DND-41 (cell line): Measurements from ENCODE around the gene ST6GALNAC2.

Source experiments
- ATAC-seq: fragments of 200-7000 bp; cut with Tn5 transposase; 3 replicates; pipeline ENCODE4 v1.9.1; 2021; ENCODE audit warnings: low read depth; ENCODE audit not compliant: insufficient read depth
- DNase-seq: peaks from one replicate; pipeline ENCODE4 v3.0.0-alpha.2; 2020
- H2AFZ ChIP-seq: 2 replicates; pipeline ENCODE4 v1.6.0; 2012; ENCODE audit warnings: low read depth, low read length
- H3K27ac ChIP-seq: 2 replicates; pipeline ENCODE4 v1.5.1; 2012; ENCODE audit warnings: low read length, inconsistent platforms
- H3K27me3 ChIP-seq: fragments of 200-600 bp; sonication (generic); 2 replicates; pipeline ENCODE4 v1.6.0; 2012; ENCODE audit warnings: low read length, mild to moderate bottlenecking, inconsistent platforms; ENCODE audit not compliant: insufficient read depth, poor library complexity
- H3K36me3 ChIP-seq: 2 replicates; pipeline ENCODE4 v1.5.1; 2012; ENCODE audit warnings: low read length, inconsistent platforms; ENCODE audit not compliant: insufficient read depth
- H3K4me1 ChIP-seq: 2 replicates; pipeline ENCODE4 v1.5.1; 2012; ENCODE audit warnings: mild to moderate bottlenecking, low read length; ENCODE audit not compliant: insufficient read depth
- H3K4me2 ChIP-seq: 2 replicates; pipeline ENCODE4 v1.6.0; 2012; ENCODE audit warnings: mild to moderate bottlenecking, moderate library complexity, low read length, inconsistent platforms; ENCODE audit not compliant: insufficient read depth
- H3K4me3 ChIP-seq, 2 experiments: fragments of 200-600 bp in 1 of 2; shearing (Covaris generic) in 1 of 2; 2 replicates each; pipeline ENCODE4 v1.5.1; 2012 to 2016; ENCODE audit warnings: inconsistent platforms in 2 of 2, low read length in 2 of 2, mild to moderate bottlenecking in 2 of 2, low read depth in 1 of 2, moderate library complexity in 1 of 2
- H3K79me2 ChIP-seq: 2 replicates; pipeline ENCODE4 v1.6.0; 2012; ENCODE audit warnings: low read length, inconsistent platforms; ENCODE audit not compliant: insufficient read depth
- H3K9ac ChIP-seq: 2 replicates; pipeline ENCODE4 v1.6.0; 2012; ENCODE audit warnings: low read depth, mild to moderate bottlenecking, inconsistent platforms, low read length, moderate library complexity
- H3K9me3 ChIP-seq: 2 replicates; pipeline ENCODE4 v1.5.1; 2012; ENCODE audit warnings: low read length, moderate library complexity, mild to moderate bottlenecking, inconsistent platforms; ENCODE audit not compliant: insufficient read depth, severe bottlenecking
- H4K20me1 ChIP-seq: 2 replicates; pipeline ENCODE4 v1.6.0; 2012; ENCODE audit warnings: low read length; ENCODE audit not compliant: insufficient read depth
- EZH2 ChIP-seq: IDR thresholded peaks from 3 replicates; pipeline ENCODE4 v1.6.1; 2012; ENCODE audit warnings: borderline replicate concordance, low read depth, mild to moderate bottlenecking, moderate library complexity, low read length, inconsistent platforms; ENCODE audit not compliant: severe bottlenecking
- TF ChIP-seq, protein P1 (sequence below): IDR thresholded peaks from 2 replicates; pipeline ENCODE4 v1.5.1; 2012; ENCODE audit warnings: borderline replicate concordance, low read length, moderate library complexity, mild to moderate bottlenecking; ENCODE audit not compliant: poor library complexity, severe bottlenecking; ENCODE audit errors: extremely low read depth

The ST6GALNAC2 gene

DNA sequence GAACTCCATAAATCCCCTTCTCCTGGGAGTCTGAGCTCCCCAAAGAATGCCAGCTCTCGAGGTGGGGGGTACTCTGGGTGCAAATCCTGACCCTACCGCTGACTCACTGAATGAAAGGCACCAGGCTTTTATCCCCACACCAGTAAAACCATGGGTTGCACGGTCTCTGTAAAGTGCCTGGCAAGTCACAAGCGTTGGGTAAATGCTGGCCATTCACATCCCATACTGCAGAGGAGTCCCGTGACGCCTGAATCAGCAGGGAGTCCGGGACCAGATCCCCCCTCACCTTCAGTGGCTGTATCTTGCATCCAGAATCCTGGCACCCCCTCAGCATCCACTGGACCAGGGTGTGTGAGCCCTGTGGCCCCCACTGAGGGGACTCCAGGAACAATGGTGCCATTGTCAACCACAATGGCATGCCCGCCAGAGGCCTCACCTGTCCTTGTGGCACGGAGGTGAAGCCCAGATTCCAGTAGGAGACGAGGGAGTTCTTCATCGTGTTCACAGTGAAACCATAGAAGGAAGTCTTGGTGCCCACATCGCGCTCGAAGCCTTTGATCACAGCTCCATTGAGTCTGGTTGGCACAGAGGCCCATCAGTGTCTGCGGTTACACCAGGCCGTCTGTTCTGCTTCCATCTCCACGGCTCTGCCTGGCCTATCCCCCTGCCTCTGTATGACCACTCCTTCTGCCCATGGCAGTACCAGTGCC, 13.3 kb downstream of the ST6GALNAC2 start:
- DNase-seq (no peak), ATAC-seq (no peak)
- Histone ChIP-seq H3K27ac (no peak overlapping the region), H3K36me3 (0 out of 2 replicates have a peak, but pooled peaks cover 2% of the 10 kb centered on the region), H3K4me1 (no peaks in the 10 kb centered on the region), H3K4me2 (no peak overlapping the region), H3K79me2 (no peaks in the 10 kb centered on the region), H4K20me1 (peaks cover 10% of the 10 kb centered on the region; the same call in 1 of the 2 replicates), H3K4me3 (no peak overlapping the region), H3K27me3 (no peaks in the 10 kb centered on the region), H3K9me3 (no peaks in the 10 kb centered on the region), H3K9ac (no peak overlapping the region), H2AFZ (no peak overlapping the region)
- TF ChIP-seq, protein P1, sequence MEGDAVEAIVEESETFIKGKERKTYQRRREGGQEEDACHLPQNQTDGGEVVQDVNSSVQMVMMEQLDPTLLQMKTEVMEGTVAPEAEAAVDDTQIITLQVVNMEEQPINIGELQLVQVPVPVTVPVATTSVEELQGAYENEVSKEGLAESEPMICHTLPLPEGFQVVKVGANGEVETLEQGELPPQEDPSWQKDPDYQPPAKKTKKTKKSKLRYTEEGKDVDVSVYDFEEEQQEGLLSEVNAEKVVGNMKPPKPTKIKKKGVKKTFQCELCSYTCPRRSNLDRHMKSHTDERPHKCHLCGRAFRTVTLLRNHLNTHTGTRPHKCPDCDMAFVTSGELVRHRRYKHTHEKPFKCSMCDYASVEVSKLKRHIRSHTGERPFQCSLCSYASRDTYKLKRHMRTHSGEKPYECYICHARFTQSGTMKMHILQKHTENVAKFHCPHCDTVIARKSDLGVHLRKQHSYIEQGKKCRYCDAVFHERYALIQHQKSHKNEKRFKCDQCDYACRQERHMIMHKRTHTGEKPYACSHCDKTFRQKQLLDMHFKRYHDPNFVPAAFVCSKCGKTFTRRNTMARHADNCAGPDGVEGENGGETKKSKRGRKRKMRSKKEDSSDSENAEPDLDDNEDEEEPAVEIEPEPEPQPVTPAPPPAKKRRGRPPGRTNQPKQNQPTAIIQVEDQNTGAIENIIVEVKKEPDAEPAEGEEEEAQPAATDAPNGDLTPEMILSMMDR: no peak
- TF ChIP-seq EZH2: no peak

- H3K36me3 ChIP-seq: peaks cover 11% of the 10 kb centered on the region; the same call in 1 of the 2 replicates
- DNase-seq: no peak
- no peaks in the 10 kb centered on the region for H3K4me1 ChIP-seq
- H3K4me2 ChIP-seq: no peak overlapping the region
- no peaks in the 10 kb centered on the region for H3K79me2 ChIP-seq
- H3K4me3 ChIP-seq: no peak overlapping the region
- no peaks in the 10 kb centered on the region for H3K27me3 ChIP-seq
- H3K27ac ChIP-seq: no peak overlapping the region
- ATAC-seq: no peak
- no peaks in the 10 kb centered on the region for H3K9me3 ChIP-seq
- H2AFZ ChIP-seq: no peak overlapping the region
- H3K9ac ChIP-seq: no peak overlapping the region
- peaks cover 21% of the 10 kb centered on the region; the same call in 1 of the 2 replicates for H4K20me1 ChIP-seq
- TF ChIP-seq, protein P1: no peak
- TF ChIP-seq EZH2: no peak
These were observed 14.7 kb downstream of the ST6GALNAC2 start for GRCh38 chr17:76570877-76571471.

- no peak overlapping the region for H3K4me2 ChIP-seq
- TF ChIP-seq EZH2: no peak
- TF ChIP-seq, protein P1: no peak
- ATAC-seq (no peak), DNase-seq (no peak)
- H4K20me1 ChIP-seq: peaks cover 26% of the 10 kb centered on the region; the same call in 1 of the 2 replicates
- no peak overlapping the region for H3K27ac ChIP-seq
- H3K36me3 ChIP-seq: peaks cover 16% of the 10 kb centered on the region; the same call in 1 of the 2 replicates
- no peaks in the 10 kb centered on the region for H3K27me3 ChIP-seq
- no peak overlapping the region for H3K4me3 ChIP-seq
- H3K9me3 ChIP-seq: no peaks in the 10 kb centered on the region
- no peak overlapping the region for H2AFZ ChIP-seq
- no peaks in the 10 kb centered on the region for H3K4me1 ChIP-seq
- H3K79me2 ChIP-seq: no peaks in the 10 kb centered on the region
- H3K9ac ChIP-seq: no peak overlapping the region
These were observed 15.2 kb downstream of the ST6GALNAC2 start for GRCh38 chr17:76570457-76570856.
